ENCODE data around the gene AKR1A1. TPM values are rescaled to one million over a fixed set of nuclear protein-coding genes. Genes with fewer than 3 reads are reported as not detected.
"Not testable (repeated sequence)": the region's sequence is repeated elsewhere in the genome, so short reads cannot be mapped to it uniquely, and the experiment has no call there.

AKR1A1 gene
- total RNA-seq, 1 experiment from 2014 or later: 119 TPM

- POLR2A ChIA-PET: interaction anchor here (0.5 to 2.6 kb wide), 22 partner anchors 9 to 1916 kb away, joined by 3 to 40 read pairs (median 4); partner anchors contain the start of genes AKR1A1, CCDC163, FOXD2 and MMACHC
- Histone ChIP-seq H3K4me1 (peaks cover 46% of the 10 kb centered on the region), H3K36me3 (ENCODE audit: control insufficient read depth, insufficient read depth, low read length) (no peaks in the 10 kb centered on the region; the same call in 1 of the 2 replicates), H3K4me3 (ENCODE audit: low read depth, low read length) (peak within 1 kb of the TSS; percentile 75), H3K9me3 (no peaks in the 10 kb centered on the region; the same call in 1 of the 2 replicates), H3K27me3 (replicated peaks; ENCODE audit: control insufficient read depth, insufficient read depth, low read length) (no peaks in the 10 kb centered on the region)
- Mint-ChIP-seq H3K9me3 (ENCODE audit: unreplicated experiment) (no peaks in the 10 kb centered on the region), H3K27ac (ENCODE audit: unreplicated experiment) (peak within 1 kb of the TSS; percentile 98), H3K36me3 (ENCODE audit: insufficient read depth, unreplicated experiment) (peaks cover 64% of the 10 kb centered on the region), H3K27me3 (ENCODE audit: insufficient read depth, unreplicated experiment) (no peaks in the 10 kb centered on the region), H3K4me3 (ENCODE audit: unreplicated experiment) (peak within 1 kb of the TSS; percentile 82), H3K4me1 (ENCODE audit: low read depth, unreplicated experiment) (peaks cover 28% of the 10 kb centered on the region)
- TSS peak; percentile 71 for BruUV-seq (replicated peaks)
- CTCF ChIA-PET: interaction anchor here (0.8 to 1.5 kb wide), 4 partner anchors 9 to 48 kb away, joined by 3 to 9 read pairs (median 4); partner anchors contain the start of gene MMACHC
- intact Hi-C loops (cut with micrococcal nuclease; ENCODE audit: unreplicated experiment): loop anchor here (2.0 kb wide), 2 partner anchors 29 to 49 kb away; partner anchors contain the start of gene AKR1A1
- TF ChIP-seq, protein P1, sequence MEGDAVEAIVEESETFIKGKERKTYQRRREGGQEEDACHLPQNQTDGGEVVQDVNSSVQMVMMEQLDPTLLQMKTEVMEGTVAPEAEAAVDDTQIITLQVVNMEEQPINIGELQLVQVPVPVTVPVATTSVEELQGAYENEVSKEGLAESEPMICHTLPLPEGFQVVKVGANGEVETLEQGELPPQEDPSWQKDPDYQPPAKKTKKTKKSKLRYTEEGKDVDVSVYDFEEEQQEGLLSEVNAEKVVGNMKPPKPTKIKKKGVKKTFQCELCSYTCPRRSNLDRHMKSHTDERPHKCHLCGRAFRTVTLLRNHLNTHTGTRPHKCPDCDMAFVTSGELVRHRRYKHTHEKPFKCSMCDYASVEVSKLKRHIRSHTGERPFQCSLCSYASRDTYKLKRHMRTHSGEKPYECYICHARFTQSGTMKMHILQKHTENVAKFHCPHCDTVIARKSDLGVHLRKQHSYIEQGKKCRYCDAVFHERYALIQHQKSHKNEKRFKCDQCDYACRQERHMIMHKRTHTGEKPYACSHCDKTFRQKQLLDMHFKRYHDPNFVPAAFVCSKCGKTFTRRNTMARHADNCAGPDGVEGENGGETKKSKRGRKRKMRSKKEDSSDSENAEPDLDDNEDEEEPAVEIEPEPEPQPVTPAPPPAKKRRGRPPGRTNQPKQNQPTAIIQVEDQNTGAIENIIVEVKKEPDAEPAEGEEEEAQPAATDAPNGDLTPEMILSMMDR (IDR thresholded peaks at IDR 0.05; ENCODE audit: insufficient read depth in 1 of 2, low read depth in 1 of 2, low read length in 1 of 2, severe bottlenecking in 1 of 2, unreplicated experiment in 1 of 2): peak in 1 of 2 experiments; percentile 1
- DNase-seq: peak; percentile 96 to 97
These were observed 29.0 kb upstream of the AKR1A1 start, which contains the start of gene PRDX1 for GRCh38 chr1:45521413-45522323. Gene PRDX1, minus strand, starts transcription at chr1:45521884. Its CDS starts 2,841 bp downstream, at chr1:45519043.

GRCh38 chr1:45522324-45523104 lies 28.1 kb upstream of the AKR1A1 start:
- H3K27me3 ChIP-seq (replicated peaks; ENCODE audit: control insufficient read depth, insufficient read depth, low read length): no peaks in the 10 kb centered on the region
- Mint-ChIP-seq H3K36me3 (ENCODE audit: insufficient read depth, unreplicated experiment) (peaks cover 56% of the 10 kb centered on the region), H3K27me3 (ENCODE audit: insufficient read depth, unreplicated experiment) (no peaks in the 10 kb centered on the region), H3K4me3 (ENCODE audit: unreplicated experiment) (peak overlapping the region; percentile 82), H3K4me1 (ENCODE audit: low read depth, unreplicated experiment) (peaks cover 31% of the 10 kb centered on the region), H3K9me3 (ENCODE audit: unreplicated experiment) (no peaks in the 10 kb centered on the region), H3K27ac (ENCODE audit: unreplicated experiment) (peak overlapping the region; percentile 98)
- H3K9me3 ChIP-seq: no peaks in the 10 kb centered on the region; the same call in 1 of the 2 replicates
- DNase-seq: no peak
- ChIA-PET CTCF (interaction anchor here (0.8 to 1.5 kb wide), 4 partner anchors 10 to 47 kb away, joined by 3 to 9 read pairs (median 4); partner anchors contain the start of gene MMACHC), POLR2A (interaction anchor here (0.5 to 2.6 kb wide), 21 partner anchors 10 to 1915 kb away, joined by 3 to 40 read pairs (median 4); partner anchors contain the start of genes AKR1A1, CCDC163, FOXD2 and MMACHC)
- H3K36me3 ChIP-seq (ENCODE audit: control insufficient read depth, insufficient read depth, low read length): no peaks in the 10 kb centered on the region
- TF ChIP-seq, protein P1 (IDR thresholded peaks at IDR 0.05; ENCODE audit: insufficient read depth in 1 of 2, low read depth in 1 of 2, low read length in 1 of 2, severe bottlenecking in 1 of 2, unreplicated experiment in 1 of 2): no peak
- TSS peak; percentile 100 for BruUV-seq (replicated peaks)
- peak overlapping the region; percentile 75 for H3K4me3 ChIP-seq (ENCODE audit: low read depth, low read length)
- intact Hi-C loops (cut with micrococcal nuclease; ENCODE audit: unreplicated experiment): no loop called here
- H3K4me1 ChIP-seq: peaks cover 40% of the 10 kb centered on the region

- peaks cover 46% of the 10 kb centered on the region for H3K36me3 Mint-ChIP-seq (ENCODE audit: insufficient read depth, unreplicated experiment)
- H3K27me3 Mint-ChIP-seq (ENCODE audit: insufficient read depth, unreplicated experiment); H3K9me3 ChIP-seq; BruUV-seq (replicated peaks); POLR2A ChIA-PET; CTCF ChIA-PET; H3K4me3 Mint-ChIP-seq (ENCODE audit: unreplicated experiment); H3K9me3 Mint-ChIP-seq (ENCODE audit: unreplicated experiment); H3K27ac Mint-ChIP-seq (ENCODE audit: unreplicated experiment); H3K4me3 ChIP-seq (ENCODE audit: low read depth, low read length); H3K27me3 ChIP-seq (replicated peaks; ENCODE audit: control insufficient read depth, insufficient read depth, low read length); H3K36me3 ChIP-seq (ENCODE audit: control insufficient read depth, insufficient read depth, low read length); DNase-seq; intact Hi-C loops (cut with micrococcal nuclease; ENCODE audit: unreplicated experiment): not testable (repeated sequence)
- H3K4me1 ChIP-seq: peaks cover 39% of the 10 kb centered on the region
- peaks cover 27% of the 10 kb centered on the region for H3K4me1 Mint-ChIP-seq (ENCODE audit: low read depth, unreplicated experiment)
These were observed 27.1 kb upstream of the AKR1A1 start for GRCh38 chr1:45523516-45523915.

DNA sequence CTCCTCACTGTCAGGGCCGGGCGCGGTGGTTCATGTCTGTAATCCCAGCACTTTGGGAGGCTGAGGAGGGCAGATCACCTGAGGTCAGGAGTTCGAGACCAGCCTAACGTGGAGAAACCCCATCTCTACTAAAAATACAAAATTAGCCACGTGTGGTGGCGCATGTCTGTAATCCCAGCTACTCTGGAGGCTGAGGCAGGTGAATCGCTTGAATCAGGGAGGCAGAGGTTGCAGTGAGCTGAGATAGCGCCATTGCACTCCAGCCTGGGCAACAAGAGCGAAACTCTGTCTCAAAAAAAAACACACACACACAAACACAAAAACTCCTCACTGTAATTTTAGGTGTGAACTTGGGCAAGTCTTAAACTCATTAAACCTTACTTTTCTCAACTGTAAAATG lies 26.7 kb upstream of the AKR1A1 start:
- H3K4me3 ChIP-seq (ENCODE audit: low read depth, low read length); H3K27ac Mint-ChIP-seq (ENCODE audit: unreplicated experiment); H3K27me3 ChIP-seq (replicated peaks; ENCODE audit: control insufficient read depth, insufficient read depth, low read length); H3K9me3 ChIP-seq; DNase-seq; BruUV-seq (replicated peaks); H3K9me3 Mint-ChIP-seq (ENCODE audit: unreplicated experiment); POLR2A ChIA-PET; intact Hi-C loops (cut with micrococcal nuclease; ENCODE audit: unreplicated experiment); H3K36me3 ChIP-seq (ENCODE audit: control insufficient read depth, insufficient read depth, low read length); CTCF ChIA-PET; H3K4me3 Mint-ChIP-seq (ENCODE audit: unreplicated experiment); H3K27me3 Mint-ChIP-seq (ENCODE audit: insufficient read depth, unreplicated experiment): not testable (repeated sequence)
- peaks cover 34% of the 10 kb centered on the region for H3K4me1 ChIP-seq
- Mint-ChIP-seq H3K36me3 (ENCODE audit: insufficient read depth, unreplicated experiment) (peaks cover 41% of the 10 kb centered on the region), H3K4me1 (ENCODE audit: low read depth, unreplicated experiment) (peaks cover 24% of the 10 kb centered on the region)
